Daoy (cell line): ENCODE results near the gene MYH7. TPM values are rescaled to one million over a fixed set of nuclear protein-coding genes. Genes with fewer than 3 reads are reported as not detected.
A peak's percentile ranks its signal among the peaks of the same experiment; 100 is the strongest.

Source experiments
- DNase-seq: peaks from one replicate; pipeline ENCODE4 v3.0.0-alpha.2; 2015; ENCODE audit warnings: low read depth
- total RNA-seq: library from RNA; depleted of rRNA; stranded (reverse); fragments of >200 nt; shearing (Covaris generic); gene quantifications from 2 replicates; pipeline ENCODE4 v1.2.3, GENCODE V29; 2014

The MYH7 gene
- total RNA-seq, 1 experiment from 2014 or later, result not detected

DNA sequence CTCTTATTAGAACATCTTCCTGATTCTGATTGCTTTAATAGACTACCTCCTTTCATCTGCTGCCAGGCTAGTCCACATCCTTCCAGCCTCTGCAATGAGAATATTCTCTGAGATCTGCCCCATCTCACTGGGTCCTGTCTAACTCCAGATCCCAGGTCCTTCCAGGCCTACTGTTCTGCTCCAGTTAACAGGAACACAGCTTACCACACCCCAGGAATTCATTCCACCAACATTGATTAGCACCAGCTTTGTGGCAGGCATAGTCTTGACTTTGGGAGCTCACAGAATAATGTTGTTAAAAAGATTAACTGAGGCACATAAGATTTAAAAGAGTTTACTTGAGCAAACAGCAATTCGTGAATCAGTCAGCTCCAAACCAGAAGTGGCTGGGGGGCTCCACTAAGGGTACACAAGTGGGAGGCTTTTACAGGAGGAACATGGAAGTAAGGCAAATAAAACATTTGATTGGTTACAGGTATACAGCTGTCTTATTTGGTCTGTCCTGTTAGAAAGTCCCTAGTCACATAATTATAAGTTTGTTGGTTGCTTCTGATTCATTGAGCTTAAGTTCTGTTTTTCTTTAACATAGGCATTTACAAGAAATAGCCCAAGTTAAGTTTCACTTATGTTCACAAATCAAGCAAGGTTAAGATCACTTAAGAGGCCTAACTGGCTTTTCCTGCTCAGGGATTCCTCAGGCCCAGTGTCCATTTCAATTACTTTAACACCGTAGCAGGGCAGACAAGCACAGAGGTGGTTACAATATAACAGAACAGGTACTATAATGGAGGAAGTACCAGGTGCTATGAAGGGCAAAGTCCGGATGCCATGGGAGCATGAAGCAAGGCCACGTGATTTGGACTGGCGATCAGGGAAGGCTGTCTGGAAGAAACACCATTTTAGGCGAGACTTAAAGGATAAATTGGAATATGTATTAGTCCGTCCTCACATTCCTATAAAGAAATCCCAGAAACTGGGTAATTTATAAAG, 12.2 kb upstream of the MYH7 start:
- no peak for DNase-seq

DNA sequence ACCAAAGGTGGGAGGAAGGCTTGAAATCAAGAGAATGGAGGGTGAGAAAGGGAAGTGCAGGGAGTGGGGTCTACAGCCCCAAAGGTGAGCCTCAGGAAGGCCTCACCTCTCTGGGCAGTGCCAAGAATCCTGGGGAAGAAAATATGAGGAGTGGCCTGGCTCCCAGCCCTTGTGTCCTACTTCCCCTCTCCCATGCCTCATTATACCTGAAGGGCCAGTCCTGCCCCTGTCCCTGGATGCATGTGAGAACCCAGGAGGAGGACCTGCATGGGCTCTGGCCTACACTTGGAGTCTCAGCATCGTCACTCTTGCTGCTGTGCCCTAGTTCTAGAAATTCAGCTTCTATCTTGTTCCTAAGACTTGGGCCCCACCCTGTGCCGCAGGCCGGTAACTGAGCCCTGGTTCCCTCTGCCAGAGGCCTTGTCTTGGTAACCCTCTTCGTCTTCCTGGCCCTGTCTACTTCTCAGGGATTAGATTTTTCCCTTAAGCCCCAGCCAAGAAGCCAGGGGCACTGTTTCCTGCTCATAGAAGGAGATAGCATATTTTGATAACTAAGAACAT, 10.9 kb upstream of the MYH7 start:
- DNase-seq, result no peak

DNA sequence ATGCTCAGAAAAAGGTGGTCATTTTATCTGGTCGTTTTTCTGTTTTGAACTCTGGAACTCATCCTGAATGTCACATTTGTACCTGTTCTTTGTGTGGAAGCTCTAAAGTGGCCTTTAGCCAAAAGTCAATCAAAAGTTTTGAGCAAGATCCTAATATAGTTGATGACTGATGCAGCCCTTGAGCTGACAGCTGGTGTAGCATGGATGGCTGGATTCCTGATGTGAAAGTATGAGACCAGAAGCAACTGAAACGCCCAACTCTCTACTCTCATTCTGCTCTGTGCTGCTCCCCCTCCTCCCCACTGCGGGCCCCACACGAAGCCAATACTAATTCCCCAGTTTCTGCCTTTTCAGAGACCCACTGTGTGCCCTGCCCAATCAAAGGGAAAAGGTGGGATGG, 10.3 kb upstream of the MYH7 start:
- no peak for DNase-seq

DNA sequence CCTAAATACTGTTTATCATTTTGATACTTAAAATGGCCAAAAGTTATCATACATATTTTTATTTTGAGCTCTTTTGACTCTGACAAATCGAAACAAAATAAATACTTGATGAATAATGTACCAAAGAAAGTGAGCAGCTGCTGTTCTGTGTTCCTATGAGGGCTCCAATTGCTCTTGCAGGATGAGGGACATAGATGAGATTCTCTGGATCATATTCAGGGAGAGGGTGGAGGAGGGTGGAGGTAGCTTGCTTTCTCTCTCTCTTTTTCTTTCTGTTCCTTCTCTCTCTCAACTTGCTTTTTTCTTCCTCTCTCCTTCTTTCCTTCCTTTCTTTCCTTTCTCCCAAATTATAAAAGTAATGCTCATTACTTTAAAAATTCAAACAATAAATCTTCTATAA, 8.9 kb upstream of the MYH7 start:
- DNase-seq, result no peak

DNA sequence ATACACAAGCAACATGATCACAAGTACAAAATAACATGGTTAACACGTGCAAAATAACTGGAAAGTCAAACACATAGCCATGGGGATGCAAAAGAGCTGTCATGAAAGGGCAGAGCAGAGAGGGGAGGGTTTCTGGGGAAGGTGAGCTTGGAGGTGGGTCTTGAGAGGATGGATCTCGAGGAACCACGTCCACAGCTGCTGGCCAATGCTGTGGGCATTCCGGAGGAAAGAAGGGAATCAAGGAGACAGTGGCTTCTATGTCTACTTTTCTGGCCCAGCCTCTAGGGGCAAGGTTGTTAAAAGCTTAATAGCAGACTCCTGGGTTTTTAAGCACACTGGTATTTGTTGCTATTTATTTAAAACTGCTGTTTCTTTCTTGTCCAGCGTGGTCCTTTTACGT, 8.4 kb upstream of the MYH7 start:
- DNase-seq, result no peak

DNA sequence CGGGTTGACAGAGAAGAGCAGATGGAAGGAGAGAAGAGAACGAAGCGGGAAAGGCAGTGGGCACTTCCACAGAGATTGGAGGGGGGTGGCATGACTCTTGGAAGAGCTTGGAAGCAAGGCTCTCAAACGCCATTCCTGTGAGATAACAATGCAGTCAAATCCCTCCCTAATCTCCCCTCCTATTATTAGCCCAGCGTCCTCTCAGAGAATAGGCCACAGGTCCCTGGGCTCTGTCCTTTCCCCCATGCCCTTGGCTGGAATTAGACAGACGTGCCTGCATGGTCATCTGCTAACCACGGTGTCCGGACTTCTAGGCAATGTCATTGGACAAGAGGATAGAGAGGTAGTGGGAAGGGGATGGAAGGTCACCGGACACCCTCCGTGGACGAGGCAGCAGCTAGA, 8.0 kb upstream of the MYH7 start:
- DNase-seq, result no peak

DNA sequence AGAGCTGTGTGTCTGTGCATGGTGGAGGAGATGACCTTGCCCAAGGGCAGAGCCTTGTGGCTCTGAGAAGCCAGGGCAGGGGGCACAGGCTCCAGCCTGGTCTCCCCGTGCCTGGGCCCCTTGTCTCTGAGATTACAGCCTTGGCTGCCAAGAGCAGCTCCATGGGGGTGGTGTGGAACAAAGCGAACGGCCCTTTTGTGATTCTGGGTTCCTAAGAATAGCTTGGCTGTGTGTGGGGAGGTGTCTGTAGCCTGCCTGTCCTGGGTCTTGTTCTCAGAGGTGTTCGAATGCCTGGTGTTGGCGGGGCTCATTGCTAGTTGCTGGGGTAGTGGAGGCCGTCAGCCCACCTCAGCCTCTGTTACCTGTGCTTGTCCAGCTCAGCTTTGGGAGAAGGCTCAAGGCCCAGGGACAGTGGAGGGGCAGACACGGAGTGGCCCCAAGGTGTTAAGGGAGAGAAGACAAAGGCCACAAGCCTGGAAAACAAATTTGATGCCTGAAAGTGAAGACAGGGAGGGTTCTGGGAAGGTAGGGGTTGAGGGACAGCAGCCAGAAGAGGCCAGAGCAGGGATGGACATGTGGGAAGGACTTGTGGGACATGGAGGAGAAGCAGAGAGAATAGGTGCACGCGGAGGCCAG, 7.4 kb upstream of the MYH7 start:
- no peak for DNase-seq

DNA sequence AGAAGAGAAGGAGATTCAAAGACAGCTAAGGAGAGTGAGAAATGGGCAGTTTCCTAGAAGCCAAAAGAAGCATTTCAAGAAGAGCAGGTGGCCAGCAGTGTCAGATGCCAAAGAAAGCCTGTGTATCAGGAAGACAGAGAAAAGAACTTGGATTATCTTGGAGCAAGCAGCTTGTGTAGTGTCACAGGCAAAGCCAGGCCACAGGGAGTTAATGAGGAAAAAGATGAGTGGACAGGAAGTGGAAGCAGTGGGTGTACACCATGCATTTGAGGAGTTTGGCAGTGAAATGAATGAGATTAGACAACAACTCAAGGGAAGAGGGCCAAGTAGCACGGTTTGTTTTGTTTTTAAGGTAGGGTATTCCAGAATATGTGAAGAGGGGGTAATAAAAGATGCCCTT, 5.6 kb upstream of the MYH7 start:
- DNase-seq, result peak; percentile 27

DNA sequence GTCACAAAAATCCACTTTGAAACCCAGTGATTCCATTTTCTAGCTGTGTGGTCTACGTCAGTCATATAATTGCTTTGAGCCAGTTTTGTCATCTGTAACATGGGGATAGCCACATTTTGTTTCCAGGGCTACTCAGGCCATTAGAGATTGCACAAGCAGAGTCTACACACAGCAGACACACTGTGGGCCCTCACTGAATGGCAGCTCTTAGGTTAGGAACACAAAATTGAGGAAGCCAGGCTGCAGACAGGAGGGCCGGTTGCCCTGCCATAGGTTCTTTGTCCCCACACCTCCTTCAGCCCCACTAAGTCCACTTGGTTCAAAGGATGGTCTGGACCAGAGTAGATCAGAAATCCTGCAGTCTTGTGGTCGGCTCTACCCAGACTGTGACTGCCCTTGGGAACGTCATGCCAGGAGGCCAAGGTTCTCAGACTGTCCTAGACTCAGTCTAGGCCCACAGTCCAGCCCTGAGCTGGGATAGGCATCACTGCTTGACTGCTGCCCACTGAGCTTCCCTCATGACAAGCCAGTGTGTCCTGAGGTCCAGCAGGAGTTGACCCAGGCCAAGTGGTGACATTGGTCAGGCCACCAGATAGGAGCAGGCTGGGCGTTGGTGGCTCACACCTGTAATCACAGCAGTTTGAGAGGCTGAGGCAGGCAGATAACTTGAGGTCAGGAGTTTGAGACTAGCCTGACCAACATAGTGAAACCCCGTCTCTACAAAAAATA, 3.8 kb upstream of the MYH7 start:
- DNase-seq, result no peak

DNA sequence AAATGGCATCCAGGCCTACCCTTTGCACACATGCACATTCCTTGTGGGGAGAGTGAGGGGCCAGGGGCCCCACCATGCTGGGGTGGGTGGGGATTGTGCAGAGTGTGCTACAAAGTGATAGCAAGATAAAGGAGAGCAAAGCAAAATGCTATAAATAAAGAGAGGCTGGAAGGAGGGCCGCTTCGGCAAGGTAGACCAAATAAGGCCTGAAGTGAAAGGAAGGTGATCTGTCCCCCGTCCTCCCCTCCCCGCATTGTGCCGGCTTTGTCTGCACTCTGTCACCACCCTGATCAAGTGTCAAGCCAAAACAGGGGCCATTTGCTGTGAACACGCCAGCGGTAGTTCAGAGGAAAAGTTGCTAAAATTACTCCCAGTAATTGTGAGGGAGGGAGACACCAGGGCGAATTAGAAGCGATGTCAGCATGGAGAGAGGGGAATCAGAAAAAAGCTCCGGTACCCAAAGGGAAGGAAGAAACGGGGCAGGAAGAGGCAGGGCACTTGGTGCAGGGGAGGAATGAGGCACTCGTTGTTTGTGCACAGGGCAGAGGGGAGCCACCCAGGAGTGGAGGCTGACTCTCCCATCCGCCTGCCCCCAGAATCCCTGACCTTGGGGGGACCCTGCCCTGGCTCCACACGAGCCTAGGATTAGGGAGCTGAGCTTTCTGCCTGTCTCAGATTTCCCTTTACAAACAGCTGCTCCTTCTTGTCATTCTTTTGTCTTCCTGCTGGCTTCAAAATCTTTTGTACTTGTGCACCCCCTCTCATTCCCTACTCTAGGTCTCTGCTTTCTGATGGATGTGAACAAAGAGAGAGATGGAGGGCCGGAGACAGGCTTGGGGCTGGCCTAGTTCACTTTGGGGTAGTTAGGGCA, 2.9 kb upstream of the MYH7 start:
- DNase-seq, result no peak

DNA sequence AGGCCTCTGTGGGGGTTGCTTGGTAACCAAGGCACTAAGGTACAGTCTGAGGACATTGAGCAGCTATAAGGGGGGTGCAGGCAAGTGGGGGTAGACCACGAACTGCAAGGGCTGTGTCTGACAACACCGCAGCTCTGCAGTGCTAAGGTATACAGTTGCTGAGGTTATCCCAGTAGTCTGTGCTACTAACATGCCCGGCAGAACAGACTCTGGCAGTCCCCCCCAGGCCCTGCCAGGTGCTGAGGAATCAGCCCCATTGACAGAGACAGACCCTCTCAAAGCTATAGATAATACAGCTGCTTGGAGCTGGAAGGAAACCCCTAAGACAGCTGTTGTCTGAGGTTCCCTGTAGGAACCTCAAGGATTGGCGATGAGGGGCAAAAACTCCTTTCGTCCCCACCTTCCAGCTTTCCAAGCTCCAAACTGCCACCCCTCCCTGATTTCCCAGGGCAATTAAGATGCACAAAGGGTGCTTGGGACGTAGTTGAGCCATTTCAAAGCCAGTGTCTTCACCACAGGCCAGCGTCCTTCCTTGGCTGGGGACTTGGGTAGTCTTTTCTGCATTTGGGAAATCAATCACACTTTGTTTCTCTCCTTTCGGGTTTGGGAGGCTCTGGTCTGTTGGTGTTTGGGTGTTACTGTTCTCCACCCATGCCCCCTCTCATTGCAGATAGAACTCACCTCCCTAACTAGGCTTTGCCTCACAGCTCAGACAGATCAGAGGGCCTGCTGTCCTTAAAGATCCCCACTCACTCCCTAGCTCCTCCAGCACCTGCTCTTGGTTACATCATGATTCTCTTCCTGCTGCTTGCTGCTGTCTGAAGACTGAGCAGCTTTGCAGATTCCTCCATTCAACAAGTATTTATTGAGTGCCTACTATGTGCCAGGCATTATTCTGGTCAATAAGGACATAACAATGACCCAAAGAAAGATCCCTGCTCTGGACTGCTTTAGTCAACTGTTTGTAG, 2.0 kb upstream of the MYH7 start:
- DNase-seq, result no peak

DNA sequence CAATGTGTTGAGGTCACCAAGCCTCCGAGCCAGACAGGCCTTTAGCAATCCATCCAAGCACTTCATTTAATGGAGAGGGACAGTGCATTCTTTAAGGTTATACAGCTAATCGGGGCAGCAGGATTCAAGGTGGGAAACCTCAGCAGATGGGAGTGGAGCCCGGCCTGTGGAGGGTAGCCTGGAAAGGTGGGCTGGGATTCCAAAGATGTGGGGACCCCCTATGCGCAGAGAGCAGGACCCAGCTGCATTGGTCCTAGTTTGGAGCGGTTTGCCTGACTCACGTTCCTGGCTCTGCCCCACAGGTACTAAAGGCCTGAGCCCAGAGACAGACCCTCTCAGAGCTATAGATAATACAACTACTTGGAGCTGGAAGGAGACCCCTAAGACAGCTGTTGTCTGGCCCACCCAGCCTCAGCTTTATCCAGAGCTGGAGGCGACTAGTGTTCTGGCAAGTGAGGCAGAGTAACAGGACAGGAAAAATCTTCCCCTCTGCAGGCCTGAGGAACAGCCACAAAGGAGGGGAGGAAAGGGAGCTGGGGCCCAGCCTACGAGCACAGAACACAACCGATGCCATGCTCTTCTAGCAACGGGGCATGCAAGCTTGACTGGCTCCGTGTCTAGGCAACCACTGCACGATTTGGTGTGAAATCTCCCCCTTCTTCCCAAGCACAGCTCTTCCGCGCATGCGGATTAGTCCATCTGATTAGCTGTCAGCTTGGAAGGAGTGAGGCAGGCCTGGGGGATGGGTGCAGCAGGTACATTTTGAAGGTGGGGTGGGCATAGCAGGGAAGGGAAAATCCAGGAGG, 1.1 kb upstream of the MYH7 start:
- DNase-seq, result no peak

DNA sequence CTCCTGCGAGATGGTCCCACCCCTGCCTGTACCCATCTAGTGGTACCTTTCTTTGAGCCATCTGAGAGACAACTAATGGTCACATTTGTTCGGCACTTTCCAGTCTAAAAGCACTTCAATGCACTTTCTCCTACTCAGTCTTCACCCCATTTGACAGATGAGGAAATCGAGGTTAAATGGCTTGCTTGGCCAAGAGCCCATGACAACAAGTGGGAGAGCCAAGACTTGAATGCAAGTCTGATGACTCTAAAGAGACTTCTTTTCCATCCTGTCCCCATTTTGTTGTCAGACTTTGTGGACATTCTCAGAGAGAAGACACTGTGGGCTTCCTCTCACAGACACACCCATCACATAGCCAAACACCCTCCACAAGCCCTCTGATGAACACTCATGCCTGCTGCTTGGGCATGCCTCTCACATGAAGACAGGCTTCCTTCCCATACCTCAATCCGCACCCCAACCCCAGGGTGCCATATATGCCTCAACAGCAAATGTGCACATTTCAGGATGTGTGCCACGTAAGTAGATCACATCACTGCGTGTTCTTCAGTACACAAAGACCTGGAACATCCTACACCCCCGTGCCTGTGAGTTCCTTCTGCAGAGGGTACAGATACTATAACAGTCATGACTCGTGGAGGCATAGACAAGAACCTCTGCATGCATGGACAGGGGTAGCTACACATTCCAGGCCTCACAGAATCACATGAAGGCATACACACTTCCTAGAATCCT, 805 bp downstream of the MYH7 start:
- no peak for DNase-seq

DNA sequence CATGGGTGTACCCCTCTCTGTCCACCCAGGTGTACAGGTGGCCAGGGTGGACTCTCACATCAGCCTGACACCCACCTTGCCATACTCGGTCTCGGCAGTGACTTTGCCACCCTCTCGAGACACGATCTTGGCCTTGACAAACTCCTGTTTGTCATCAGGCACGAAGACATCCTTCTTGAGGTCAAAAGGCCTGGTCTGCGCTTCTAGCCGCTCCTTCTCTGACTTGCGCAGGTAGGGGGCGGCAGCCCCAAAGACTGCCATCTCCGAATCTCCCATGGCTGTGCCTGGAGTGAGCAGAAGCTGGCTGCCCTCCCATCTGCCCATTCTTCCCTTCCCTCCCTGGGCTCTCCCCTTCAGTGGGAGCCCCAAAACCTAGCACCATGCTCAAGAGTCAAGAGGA, 2.0 kb downstream of the MYH7 start:
- DNase-seq, result no peak

DNA sequence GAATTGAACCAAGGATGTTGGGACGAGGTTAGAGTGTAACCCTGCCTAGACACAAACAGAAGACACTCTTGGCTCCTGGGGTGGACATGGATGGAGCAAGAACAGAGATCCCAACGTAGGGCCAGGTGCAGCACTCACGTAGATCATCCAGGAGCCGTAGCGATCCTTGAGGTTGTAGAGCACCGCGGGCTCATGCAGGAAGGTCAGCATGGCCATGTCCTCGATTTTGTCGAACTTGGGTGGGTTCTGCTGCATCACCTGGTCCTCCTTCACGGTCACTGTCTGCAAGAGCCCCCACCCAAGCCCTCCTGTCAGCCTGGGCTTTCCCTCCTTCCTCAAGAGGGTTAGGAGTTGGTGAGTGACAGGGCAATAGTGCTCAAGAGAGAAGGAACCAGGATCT, 2.5 kb downstream of the MYH7 start:
- DNase-seq, result no peak

DNA sequence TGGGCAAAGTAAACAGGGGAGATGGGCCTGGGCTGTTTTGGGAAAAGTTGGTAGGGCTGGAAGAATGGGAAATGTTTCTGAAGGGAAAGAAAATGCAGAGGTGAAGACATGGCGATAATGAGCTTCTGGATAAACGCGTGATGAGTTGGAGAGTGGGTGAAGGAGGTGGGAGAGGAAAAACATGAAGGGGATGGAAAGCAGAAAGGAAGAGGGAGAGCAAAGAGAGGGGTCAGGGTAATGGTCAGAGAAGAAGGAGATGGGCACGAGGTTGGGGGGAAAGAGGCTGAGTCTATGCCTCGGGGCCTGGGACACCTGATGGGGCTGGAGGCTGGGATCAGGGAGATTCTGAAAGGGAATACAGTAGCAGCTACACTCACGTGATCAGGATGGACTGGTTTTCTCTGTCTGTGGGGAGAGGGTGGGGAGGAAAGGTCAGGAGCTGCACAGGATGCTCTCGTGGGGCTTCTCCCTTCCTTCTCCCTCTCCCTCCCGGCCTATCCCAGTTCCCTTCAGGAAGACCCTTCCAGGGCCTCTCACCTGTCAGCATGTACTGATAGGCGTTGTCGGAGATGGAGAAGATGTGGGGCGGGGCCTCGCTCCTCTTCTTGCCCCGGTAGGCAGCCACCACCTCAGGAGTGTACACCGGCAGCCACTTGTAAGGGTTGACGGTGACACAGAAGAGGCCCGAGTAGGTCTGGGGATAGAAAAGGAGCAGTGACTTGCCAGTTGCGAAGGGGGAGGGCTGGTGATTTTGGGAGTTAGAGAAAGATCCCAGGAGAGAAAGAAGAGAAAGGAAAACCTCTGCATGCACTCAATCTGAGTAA, 3.1 kb downstream of the MYH7 start:
- DNase-seq, result no peak

DNA sequence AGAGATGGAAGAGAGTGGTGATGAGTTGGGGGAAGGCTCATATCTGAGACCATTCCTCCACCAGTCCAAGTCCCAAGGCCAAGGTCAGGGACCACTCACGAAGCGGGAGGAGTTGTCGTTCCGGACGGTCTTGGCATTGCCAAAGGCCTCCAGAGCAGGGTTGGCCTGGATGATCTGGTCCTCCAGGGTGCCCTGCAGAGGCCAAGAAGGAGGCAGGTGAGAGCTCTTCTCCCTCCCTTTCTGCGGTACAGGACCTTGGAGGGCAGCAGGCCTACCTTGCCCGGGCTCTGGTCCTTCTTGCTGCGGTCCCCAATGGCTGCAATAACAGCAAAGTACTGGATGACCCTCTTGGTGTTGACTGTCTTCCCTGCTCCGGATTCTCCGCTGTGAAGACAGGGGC, 4.0 kb downstream of the MYH7 start:
- DNase-seq, result no peak

DNA sequence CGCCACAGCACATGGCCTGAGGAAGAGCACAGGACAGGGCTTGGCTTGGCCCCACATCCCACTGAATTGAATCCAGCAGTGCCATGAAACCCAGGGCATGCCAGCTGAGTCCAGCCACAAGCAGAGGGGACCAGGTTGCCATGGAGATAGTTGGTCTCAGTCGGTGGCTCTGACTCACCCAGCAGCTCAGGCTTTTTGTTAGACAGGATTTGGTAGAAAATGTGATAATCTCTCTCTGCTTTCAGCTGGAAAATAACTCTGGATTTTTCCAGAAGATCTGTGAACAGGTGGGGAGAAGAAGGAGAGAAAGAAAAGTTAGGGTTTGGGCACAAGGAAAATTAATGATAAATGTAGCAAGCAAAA, 4.8 kb downstream of the MYH7 start:
- DNase-seq, result peak; percentile 45
